Endothelial cell of umbilical vein (primary cell): ENCODE data around the gene FMNL2.

Source experiments
- EZH2 ChIP-seq: IDR thresholded peaks from 2 replicates; pipeline ENCODE4 v1.6.1; 2012; ENCODE audit warnings: borderline replicate concordance, low read depth, mild to moderate bottlenecking, moderate library complexity, low read length, inconsistent platforms; ENCODE audit not compliant: severe bottlenecking
- FOS ChIP-seq: IDR thresholded peaks from 2 replicates; pipeline ENCODE4 v1.6.1; 2011; ENCODE audit warnings: mild to moderate bottlenecking, low read length, moderate library complexity, borderline replicate concordance; ENCODE audit not compliant: insufficient read depth
- JUN ChIP-seq: IDR thresholded peaks from 2 replicates; pipeline ENCODE4 v1.6.1; 2011; ENCODE audit warnings: borderline replicate concordance, low read depth; ENCODE audit not compliant: insufficient read length, insufficient read depth
- MYC ChIP-seq: IDR thresholded peaks from one replicate; pipeline ENCODE4 v1.6.1; 2011; ENCODE audit warnings: mild to moderate bottlenecking, low read depth, low read length
- POLR2A ChIP-seq: IDR thresholded peaks from 2 replicates; pipeline ENCODE4 v1.6.1; 2012; ENCODE audit warnings: low read depth, mild to moderate bottlenecking, control low read depth, low read length
- POLR2AphosphoS5 ChIP-seq: IDR thresholded peaks from 2 replicates; pipeline ENCODE4 v1.6.1; 2012; ENCODE audit warnings: low read depth, mild to moderate bottlenecking, control low read depth, low read length, moderate library complexity; ENCODE audit not compliant: insufficient read depth
- TF ChIP-seq, protein P1 (sequence below), 2 donors: IDR thresholded peaks; 1 replicate in 1 of 2; 2 replicates in 1 of 2; pipeline ENCODE4 v1.5.1; 2011; ENCODE audit warnings: low read length in 2 of 2, mild to moderate bottlenecking in 2 of 2, moderate library complexity in 2 of 2, control low read depth in 1 of 2, inconsistent platforms in 1 of 2, low read depth in 1 of 2; ENCODE audit not compliant: insufficient read depth in 1 of 2; ENCODE audit errors: extremely low read depth in 1 of 2
- TF ChIP-seq, protein P2 (sequence below): IDR thresholded peaks from 2 replicates; pipeline ENCODE4 v1.6.1; 2011; ENCODE audit not compliant: insufficient read depth, insufficient read length

DNA sequence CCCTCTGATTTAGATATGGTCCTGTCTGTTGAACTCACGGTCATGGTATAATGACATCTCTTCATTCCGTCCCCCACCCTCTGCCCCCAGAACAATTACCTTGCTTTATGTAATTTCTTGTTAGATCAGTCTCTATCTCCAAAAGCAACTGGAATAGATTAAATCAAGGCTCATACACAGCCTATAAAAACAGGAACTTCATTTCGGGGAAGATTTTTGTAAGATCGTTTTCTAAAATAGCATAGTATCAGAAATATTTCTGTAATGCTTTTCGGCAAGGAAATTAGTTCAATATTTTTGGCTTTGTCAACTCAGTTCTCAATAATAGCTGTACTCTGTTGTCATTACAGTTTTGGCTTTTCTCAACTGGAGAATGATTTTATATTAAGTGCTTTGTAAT, 157.2 kb downstream of the FMNL2 start:
- TF ChIP-seq, protein P1, sequence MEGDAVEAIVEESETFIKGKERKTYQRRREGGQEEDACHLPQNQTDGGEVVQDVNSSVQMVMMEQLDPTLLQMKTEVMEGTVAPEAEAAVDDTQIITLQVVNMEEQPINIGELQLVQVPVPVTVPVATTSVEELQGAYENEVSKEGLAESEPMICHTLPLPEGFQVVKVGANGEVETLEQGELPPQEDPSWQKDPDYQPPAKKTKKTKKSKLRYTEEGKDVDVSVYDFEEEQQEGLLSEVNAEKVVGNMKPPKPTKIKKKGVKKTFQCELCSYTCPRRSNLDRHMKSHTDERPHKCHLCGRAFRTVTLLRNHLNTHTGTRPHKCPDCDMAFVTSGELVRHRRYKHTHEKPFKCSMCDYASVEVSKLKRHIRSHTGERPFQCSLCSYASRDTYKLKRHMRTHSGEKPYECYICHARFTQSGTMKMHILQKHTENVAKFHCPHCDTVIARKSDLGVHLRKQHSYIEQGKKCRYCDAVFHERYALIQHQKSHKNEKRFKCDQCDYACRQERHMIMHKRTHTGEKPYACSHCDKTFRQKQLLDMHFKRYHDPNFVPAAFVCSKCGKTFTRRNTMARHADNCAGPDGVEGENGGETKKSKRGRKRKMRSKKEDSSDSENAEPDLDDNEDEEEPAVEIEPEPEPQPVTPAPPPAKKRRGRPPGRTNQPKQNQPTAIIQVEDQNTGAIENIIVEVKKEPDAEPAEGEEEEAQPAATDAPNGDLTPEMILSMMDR (IDR thresholded peaks at IDR 0.05; ENCODE audit: extremely low read depth in 1 of 2, insufficient read depth in 1 of 2, low read depth in 1 of 2, low read length in 2 of 2): no peak
- TF ChIP-seq POLR2A (no peak), JUN (no peak), POLR2AphosphoS5 (no peak), EZH2 (no peak), FOS (no peak), MYC (no peak)
- TF ChIP-seq, protein P2, sequence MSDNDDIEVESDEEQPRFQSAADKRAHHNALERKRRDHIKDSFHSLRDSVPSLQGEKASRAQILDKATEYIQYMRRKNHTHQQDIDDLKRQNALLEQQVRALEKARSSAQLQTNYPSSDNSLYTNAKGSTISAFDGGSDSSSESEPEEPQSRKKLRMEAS: no peak
